Measurements from ENCODE around the gene SMAD6.

- TF ChIP-seq EZH2 (IDR thresholded peaks at IDR 0.05; ENCODE audit: insufficient read depth, poor library complexity, severe bottlenecking) (no peak), EZH2phosphoT487 (IDR thresholded peaks at IDR 0.05; ENCODE audit: insufficient read depth, low read depth) (no peak)
Observed at GRCh38 chr15:66661432-66662096, 40.5 kb upstream of the SMAD6 start.
